ENCODE results near the gene ZNF280B.
A peak's percentile ranks its signal among the peaks of the same experiment; 100 is the strongest.
"Not testable (repeated sequence)": the region's sequence is repeated elsewhere in the genome, so short reads cannot be mapped to it uniquely, and the experiment has no call there.

ZNF280B gene

DNA sequence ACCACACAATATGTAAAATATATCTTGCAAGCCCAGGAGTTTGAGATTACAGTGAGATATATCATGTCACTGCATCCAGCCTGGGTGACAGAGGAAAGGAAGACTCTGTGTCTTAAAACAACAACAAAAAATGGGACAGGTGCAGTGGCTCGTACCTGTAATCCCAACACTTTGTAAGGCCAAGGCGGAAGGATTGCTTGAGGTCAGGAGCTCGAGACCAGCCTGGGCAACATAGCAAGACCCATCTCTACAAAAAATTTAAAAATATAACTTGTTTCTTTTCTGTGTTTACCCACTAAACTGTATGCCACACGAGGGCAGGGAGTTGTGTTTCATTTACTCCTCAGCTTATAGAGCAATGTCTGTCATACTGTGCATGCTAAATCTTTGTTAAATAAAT, 8.4 kb upstream of the ZNF280B start:
- no peak for DNase-seq

DNA sequence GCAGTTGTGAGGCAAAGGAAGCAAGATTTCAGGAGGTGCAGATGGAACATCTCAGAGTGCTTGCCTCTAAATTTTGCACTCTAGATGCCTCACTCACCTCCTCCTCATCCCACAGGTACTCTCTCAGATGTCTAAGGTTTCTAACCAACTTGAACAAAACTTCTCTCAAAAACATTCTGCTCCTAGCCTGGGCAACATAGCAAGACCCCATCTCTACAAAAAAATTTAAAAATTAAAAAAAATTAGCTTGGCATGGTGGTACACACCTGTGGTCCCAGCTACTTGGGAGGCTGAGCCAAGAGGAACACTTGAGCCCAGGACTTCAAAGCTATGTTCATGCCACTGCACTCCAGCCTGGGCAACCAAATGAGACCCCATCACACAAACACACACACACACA, 7.3 kb upstream of the ZNF280B start:
- in situ Hi-C loops (cut with MboI; ENCODE audit: low pct_unique_long_range_greater_than_20kb, low sequenced_read_pairs) = no loop called here
- no peak for DNase-seq

More for the DNA sequence above, 8.4 kb upstream of the ZNF280B start:
- in situ Hi-C loops (cut with MboI; ENCODE audit: low pct_unique_long_range_greater_than_20kb, low sequenced_read_pairs) = no loop called here

DNA sequence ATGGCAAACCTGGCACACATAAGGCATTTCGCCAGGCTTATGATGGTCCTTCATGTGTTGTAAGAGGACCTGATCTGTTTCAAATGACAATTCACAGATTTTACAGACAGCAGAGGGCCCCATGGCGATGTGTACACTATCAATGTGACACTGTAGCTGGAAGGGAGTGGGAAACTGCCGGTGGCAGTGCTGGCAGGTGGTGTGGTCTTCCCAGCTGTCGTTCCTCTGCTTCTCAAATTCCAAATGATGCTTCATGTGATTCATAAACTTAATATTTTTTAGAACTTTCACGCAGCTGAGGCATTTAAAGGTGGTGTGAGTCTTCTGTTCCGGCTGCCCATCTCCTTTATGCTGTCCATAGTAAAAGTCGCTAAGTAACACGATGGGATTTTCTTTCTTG, 5.9 kb upstream of the ZNF280B start:
- DNase-seq; in situ Hi-C loops (cut with MboI; ENCODE audit: low pct_unique_long_range_greater_than_20kb, low sequenced_read_pairs): not testable (repeated sequence)

DNA sequence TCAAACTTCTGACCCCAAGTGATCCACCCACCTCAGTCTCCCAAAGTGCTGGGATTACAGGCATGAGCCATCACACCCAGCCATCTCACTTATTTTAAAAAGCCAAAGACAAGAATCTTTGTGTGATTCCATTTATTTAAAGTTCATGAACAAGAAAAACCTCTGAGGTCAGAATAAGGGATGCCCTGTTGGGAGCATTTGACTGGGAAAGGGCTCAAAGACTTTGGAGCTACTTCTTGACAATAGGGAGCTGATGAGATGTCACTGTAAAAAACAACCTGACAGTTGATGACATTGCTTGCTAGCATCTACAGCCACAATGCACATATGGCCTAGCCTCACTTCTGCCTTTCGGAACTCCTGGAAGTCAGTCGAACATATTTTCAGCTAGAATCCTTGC, 5.1 kb upstream of the ZNF280B start:
- in situ Hi-C loops (cut with MboI; ENCODE audit: low pct_unique_long_range_greater_than_20kb, low sequenced_read_pairs) = no loop called here
- no peak for DNase-seq

DNA sequence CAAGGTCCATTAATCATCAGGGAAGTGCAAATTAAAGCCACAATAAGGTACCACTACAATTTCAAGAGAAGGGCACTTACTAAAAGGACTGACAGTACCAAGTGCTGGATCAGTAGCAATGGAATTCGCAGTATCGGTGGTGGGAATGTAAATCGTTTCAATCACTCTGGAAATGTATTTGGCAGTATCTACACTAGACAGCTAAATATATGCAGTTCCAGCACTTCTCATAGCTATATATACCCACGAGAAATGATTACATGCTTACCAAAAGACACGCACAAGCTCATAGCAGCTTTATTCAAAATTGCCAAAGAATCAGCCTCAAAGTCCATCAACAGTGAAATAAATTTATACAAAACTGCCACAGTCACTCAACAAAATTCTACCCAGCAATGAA, 4.4 kb upstream of the ZNF280B start:
- in situ Hi-C loops (cut with MboI; ENCODE audit: low pct_unique_long_range_greater_than_20kb, low sequenced_read_pairs) = no loop called here
- DNase-seq = no peak

DNA sequence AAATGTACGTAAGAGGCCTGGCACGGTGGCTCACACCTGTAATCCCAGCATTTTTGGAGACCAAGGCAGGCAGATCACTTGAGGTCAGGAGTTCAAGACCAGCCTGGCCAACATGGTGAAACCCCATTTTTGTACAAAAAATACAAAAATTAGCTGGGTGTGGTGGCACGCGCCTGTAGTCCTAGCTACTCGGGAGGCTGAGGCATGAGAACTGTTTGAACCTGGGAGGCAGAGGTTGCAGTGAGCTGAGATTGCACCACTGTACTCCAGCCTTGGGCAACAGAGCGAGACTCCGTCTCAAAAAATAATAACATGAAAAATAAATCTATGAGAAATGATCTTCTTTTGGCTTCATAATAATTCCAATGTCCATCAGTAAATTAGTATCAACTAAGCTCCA, 2.3 kb upstream of the ZNF280B start:
- DNase-seq; in situ Hi-C loops (cut with MboI; ENCODE audit: low pct_unique_long_range_greater_than_20kb, low sequenced_read_pairs): not testable (repeated sequence)

DNA sequence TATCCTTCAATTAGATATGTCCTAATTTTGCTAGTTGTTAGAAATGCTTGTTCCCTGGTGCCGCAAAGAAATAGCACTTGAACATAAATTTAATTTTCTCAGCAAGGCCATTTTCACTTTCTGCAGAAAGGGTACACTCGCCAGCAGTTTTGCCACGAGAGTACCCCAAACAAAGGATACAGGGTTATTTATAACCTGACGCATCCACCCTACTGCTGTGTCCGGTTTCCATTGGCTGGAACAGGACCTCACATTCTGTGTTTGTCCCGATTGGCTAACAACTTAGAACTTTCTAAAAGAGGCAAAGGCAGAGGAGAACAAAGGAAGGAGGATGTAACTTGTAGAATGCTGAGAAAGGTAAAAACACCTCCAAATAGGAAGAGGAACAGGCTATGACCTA, 1.4 kb upstream of the ZNF280B start:
- in situ Hi-C loops (cut with MboI; ENCODE audit: low pct_unique_long_range_greater_than_20kb, low sequenced_read_pairs); DNase-seq: not testable (repeated sequence)

DNA sequence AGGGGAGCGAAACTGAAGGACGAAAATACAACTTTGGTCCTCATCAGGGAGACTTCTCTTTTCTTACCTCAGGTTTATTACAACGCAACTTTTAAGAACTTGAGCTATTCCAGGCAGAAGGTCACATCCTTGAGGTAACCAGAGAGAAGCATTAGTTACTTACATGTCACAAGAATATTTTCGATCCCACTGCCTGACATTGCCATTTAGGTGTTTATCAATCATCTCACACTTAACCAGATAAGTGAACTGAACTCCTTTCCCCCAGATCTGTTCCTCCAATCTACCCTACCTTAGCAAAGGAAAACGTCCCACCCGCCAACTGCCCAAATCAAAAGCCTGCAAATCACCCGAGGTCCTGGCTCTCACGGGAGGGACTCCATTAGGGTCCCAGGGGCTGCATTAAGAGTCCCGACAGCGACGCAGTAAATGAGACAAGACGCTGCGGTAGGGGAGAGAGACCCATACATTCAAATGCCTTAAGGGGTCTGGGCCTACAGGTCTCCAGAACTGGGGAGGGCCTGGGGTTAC, 734 bp downstream of the ZNF280B start:
- in situ Hi-C loops (cut with MboI; ENCODE audit: low pct_unique_long_range_greater_than_20kb, low sequenced_read_pairs) = no loop called here
- peak; percentile 12 for DNase-seq

DNA sequence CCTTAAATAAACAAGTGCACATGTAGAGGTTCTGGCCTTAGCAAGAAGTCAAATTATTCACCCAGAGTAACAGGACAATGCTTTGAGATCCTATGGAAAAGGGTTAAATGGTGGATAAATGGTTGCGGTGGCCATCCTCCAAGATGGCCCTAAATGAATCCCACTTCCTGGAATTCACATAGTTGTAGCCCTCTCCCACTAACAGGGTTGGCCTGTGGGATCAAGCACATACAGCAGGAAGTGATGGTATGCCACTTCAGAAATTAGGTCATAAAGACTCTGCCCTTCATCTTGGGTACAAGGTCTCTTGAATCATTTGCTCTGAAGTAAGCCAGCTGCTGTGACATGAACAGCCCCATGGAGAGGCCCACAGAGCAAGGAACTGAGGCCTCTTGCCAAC, 1.8 kb downstream of the ZNF280B start:
- in situ Hi-C loops (cut with MboI; ENCODE audit: low pct_unique_long_range_greater_than_20kb, low sequenced_read_pairs) = no loop called here
- DNase-seq = no peak

DNA sequence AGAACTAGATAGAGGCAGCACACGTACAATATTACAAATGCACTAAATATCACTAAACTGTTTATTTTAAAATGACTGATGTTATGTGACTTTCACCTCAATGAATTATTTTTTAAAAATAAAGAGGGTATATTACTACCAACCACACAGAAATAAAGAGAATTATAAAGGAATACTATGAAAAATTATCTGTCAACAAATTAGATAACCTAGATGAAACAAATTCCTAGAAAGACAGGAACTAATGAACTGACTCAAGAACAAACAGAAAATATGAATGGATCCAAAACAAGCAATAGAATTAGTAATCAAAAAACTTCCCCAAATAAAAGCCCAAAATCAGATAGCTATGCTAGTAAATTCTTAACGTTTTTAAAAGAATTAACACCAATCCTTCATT, 10.3 kb downstream of the ZNF280B start:
- in situ Hi-C loops (cut with MboI; ENCODE audit: low pct_unique_long_range_greater_than_20kb, low sequenced_read_pairs) = no loop called here
- no peak for DNase-seq

DNA sequence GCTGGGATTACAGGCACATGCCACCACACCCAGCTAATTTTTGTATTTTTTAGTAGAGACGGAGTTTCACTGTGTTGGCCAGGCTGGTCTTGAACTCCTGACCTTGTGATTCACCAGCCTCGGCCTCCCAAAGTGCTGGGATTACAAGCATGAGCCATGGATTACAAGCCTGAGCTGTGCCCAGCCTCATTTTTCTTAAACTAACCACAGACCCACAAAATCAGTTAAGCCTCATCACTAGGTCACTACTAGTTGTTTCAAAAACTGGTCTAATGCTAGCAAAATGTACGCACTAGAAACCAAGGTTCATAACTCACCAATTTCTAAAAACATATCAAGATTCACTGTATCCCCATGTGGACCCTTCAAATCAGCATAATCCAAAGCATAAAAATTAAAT, 17.0 kb downstream of the ZNF280B start:
- in situ Hi-C loops (cut with MboI; ENCODE audit: low pct_unique_long_range_greater_than_20kb, low sequenced_read_pairs); DNase-seq: not testable (repeated sequence)

DNA sequence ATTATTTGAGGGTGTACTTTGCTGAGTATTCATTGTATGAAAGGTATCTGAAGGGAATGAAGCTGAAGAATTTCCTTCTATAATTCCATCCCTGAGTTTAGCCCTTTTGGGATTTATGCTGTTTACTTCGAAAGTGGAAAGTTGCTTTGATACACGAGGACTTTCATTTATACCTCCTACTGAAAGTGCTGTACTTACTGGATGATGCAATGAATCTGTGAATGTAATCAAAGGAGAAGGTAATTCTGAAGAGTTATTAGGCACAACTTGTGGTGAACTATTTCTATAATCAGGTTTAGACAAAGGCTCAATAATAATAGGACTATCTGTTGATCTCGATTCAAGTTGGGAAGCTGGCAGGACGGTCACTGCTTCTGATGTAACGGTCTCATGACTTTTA, 19.8 kb downstream of the ZNF280B start:
- in situ Hi-C loops (cut with MboI; ENCODE audit: low pct_unique_long_range_greater_than_20kb, low sequenced_read_pairs) = no loop called here

DNA sequence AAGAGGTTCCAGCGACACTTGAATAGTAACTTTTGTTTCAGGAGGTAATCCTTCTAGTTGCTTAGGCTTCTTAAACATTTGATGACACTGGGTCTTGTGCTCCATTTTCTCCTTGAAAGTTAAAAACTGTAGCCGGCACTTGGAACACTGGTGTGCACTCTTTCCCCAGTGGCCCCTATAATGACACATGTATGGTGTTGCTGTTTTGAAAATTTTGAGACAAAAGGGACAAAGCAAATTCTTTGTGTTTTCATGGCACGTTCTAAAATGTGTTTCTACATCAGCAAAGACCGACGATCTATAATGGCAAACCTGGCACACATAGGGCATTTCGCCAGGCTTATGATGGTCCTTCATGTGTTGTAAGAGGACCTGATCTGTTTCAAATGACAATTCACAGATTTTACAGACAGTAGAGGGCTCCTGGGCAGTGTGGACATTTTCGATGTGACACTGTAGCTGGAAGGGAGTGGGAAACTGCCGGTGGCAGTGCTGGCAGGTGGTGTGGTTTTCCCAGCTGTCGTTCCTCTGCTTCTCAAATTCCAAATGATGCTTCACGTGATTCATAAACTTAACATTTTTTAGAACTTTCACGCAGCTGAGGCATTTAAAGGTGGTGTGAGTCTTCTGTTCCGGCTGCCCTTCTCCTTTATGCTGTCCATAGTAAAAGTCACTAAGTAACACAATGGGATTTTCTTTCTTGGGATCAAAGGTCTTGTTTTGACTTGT, 20.5 kb downstream of the ZNF280B start:
- in situ Hi-C loops (cut with MboI; ENCODE audit: low pct_unique_long_range_greater_than_20kb, low sequenced_read_pairs) = no loop called here

More for the DNA sequence above, 19.8 kb downstream of the ZNF280B start:
- no peak for DNase-seq

DNA sequence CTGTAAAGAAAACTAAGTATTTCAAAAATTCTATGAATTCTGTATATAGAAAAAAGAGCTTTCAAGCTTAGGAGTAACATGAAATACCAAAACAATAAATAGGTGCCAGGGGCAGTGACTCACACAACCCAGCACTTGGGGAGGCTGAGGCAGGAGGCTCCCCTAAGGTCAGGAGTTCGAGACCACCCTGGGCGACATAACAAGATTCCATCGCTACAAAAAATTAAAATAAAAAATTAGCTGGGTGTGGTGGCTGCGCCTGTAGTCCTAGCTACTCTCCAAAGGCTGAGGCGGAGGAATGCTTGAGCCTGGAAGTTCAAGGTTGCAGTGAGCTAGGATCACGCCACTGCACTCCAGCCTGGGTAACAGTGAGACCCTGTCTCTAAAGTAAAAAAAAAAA, 21.5 kb downstream of the ZNF280B start:
- DNase-seq = no peak
- in situ Hi-C loops (cut with MboI; ENCODE audit: low pct_unique_long_range_greater_than_20kb, low sequenced_read_pairs) = no loop called here

More for the DNA sequence above, 20.5 kb downstream of the ZNF280B start:
- no peak for DNase-seq

DNA sequence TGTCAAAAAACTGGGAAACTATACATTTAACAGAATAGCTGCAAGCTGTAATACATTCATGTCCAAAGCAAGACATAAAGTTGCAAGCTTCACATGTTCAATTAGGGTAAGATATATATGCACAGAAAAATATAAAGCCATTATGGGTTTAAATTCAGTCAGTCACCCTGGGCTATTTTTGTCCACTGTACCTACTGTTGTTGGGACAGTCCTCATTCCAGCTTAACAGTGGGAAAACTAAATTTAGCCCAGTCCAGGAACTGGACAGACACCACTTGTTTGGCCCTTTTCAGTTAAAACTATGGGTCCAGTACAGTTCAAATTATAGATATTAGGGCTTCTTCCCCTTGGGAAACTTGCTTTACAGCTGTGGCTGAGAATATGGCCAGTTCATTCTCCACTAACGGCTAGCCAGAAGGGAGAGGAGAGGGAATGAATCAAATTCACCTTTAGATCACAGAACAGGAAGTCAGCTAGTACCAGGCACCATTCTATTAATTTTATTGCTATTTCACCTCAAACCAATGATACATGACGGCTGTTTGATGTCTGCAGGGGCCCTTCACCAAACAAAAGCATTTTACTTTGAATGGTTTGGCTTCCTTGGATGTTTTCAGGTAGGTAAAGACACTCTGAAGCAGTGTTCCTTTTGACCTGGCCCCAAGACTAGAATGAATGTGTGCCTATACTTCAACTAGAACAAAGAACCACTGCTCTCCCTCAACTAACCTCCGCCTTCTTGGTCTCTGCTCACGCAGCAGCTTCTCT, 22.2 kb downstream of the ZNF280B start:
- in situ Hi-C loops (cut with MboI; ENCODE audit: low pct_unique_long_range_greater_than_20kb, low sequenced_read_pairs) = no loop called here
- DNase-seq = no peak

DNA sequence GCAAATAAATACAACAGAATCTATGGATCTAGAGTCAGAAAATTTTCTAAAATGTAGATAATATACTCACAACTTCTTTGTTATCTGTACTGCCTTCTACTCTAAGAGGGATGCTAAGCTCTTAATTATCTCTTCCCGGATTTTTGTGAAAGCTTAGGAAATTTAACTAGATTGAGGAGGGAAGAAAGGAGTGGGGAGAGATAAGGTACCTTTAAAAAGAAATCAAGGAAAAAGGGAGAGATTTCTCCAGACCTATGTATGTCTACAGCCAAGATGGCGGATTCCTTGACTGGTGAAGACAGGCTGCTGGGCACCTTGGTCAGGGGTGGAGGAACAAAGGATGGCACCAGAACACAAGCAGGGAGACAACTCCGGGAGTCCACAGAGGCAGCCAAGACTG, 23.0 kb downstream of the ZNF280B start:
- in situ Hi-C loops (cut with MboI; ENCODE audit: low pct_unique_long_range_greater_than_20kb, low sequenced_read_pairs) = no loop called here
- no peak for DNase-seq

DNA sequence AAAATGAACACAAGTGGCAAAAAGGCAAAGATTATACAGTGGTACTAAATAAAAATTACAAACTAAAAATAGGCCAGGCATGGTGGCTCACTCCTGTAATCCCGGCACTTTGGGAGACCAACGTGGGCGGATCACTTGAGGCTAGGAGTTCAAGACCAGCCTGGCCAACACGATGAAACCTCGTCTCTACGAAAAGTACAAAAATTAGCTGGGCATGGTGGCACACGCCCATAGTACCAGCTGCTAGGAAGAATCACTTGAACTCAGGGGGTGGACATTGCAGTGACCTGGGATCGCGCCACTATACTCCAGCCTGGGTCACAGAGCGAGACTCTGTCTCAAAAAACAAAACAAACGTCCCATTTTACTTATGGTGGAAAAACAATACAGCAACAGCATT, 24.5 kb downstream of the ZNF280B start:
- in situ Hi-C loops (cut with MboI; ENCODE audit: low pct_unique_long_range_greater_than_20kb, low sequenced_read_pairs) = no loop called here
- DNase-seq = no peak

DNA sequence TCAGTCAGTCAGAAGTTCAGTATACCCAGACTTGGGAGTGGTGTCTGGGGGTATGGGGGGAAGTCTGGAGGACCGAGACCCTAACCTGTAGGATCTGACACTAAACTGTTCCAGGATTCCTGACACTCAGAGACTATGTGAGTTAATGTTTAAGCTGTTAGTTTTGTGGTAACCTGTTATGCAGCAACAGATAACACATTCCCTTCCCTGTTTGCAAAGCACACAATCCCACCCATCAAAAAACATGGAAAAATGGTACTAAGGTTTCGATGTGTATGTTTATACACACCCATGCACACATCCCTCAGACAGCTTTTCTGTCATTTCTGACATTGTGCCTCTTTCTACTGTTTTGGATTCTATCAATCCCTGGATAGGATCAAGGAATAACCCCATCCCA, 27.6 kb downstream of the ZNF280B start:
- in situ Hi-C loops (cut with MboI; ENCODE audit: low pct_unique_long_range_greater_than_20kb, low sequenced_read_pairs) = no loop called here
- DNase-seq = no peak

DNA sequence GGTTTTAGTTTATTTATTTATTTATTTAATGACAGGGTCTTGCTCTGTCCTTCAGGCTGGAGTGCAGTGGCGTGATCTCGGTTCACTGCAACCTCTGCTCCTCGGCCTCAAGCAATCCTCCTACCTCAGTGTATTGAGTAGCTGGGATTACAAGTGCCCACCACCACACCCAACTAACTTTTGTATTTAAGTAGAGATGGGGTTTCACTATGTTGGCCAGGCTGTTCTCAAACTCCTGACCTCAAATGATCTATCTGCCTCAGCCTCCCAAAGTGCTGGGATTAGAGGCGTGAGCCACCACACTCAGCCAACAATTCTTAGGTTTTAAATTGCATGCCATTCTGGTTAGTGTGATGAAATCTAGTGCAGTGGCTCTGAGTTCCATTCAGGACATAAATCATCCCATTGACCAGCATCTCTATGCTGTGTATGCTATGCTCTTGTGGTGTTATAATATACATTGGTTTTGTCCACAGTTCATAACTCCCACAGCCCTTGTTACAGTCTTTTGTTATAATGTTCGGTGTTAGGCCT, 28.5 kb downstream of the ZNF280B start:
- DNase-seq = no peak
- in situ Hi-C loops (cut with MboI; ENCODE audit: low pct_unique_long_range_greater_than_20kb, low sequenced_read_pairs) = no loop called here

DNA sequence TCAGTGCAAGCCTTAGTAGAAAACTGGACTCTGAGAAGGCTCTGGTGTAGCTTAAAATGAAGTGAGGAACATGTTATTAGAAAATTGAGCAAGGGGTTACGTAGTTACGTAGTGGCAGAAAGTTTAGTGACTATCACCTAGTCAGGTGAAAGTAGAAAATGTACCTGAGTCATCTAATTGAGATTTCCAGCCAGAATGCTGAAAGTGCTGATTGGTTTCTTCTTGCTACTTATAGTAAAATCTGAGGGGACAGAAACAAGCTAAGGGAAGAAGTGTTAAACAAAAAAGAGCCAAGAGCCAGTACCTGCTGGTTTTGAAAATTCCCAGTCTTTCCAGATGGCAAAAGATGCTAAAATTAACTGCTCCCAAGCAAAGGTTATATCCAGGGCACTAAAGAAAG, 29.4 kb downstream of the ZNF280B start:
- in situ Hi-C loops (cut with MboI; ENCODE audit: low pct_unique_long_range_greater_than_20kb, low sequenced_read_pairs) = no loop called here
- DNase-seq = no peak
